HG03457 (cell line): ENCODE measurements around the gene TLR3.
"Not testable (repeated sequence)": the region's sequence is repeated elsewhere in the genome, so short reads cannot be mapped to it uniquely, and the experiment has no call there.

Experiments
- ATAC-seq: cut with Tn5 transposase; IDR thresholded peaks from one replicate; pipeline ENCODE4 v1.9.1; 2021; ENCODE audit warnings: moderate number of reproducible peaks; ENCODE audit not compliant: unreplicated experiment

The TLR3 gene

GRCh38 chr4:186068581-186069348, at the start of gene TLR3:
TLR3 (plus strand) TSS chr4:186069156; CDS start chr4:186076620, 7,464 bp downstream.
- ATAC-seq = no peak

GRCh38 chr4:186019269-186019668, 49.7 kb upstream of the TLR3 start:
- no peak for ATAC-seq

- no peak for ATAC-seq
Observed at GRCh38 chr4:186020106-186020792, 48.7 kb upstream of the TLR3 start.

- no peak for ATAC-seq
Observed at GRCh38 chr4:186020793-186021407, 48.1 kb upstream of the TLR3 start.

- no peak for ATAC-seq
Observed at GRCh38 chr4:186021461-186022167, 47.3 kb upstream of the TLR3 start.

GRCh38 chr4:186023975-186024374, 45.0 kb upstream of the TLR3 start:
- ATAC-seq = no peak

GRCh38 chr4:186024637-186025407, 44.1 kb upstream of the TLR3 start:
- ATAC-seq = no peak

GRCh38 chr4:186025408-186025690, 43.6 kb upstream of the TLR3 start:
- ATAC-seq = no peak

GRCh38 chr4:186027405-186027804, 41.6 kb upstream of the TLR3 start:
- no peak for ATAC-seq

- no peak for ATAC-seq
Observed at GRCh38 chr4:186029571-186030398, 39.2 kb upstream of the TLR3 start.

- no peak for ATAC-seq
Observed at GRCh38 chr4:186030399-186030775, 38.6 kb upstream of the TLR3 start.

- ATAC-seq = no peak
Observed at GRCh38 chr4:186030795-186031194, 38.2 kb upstream of the TLR3 start.

GRCh38 chr4:186032259-186032658, 36.7 kb upstream of the TLR3 start:
- no peak for ATAC-seq

GRCh38 chr4:186033027-186033426, 35.9 kb upstream of the TLR3 start:
- ATAC-seq = no peak

- not testable (repeated sequence) for ATAC-seq
Observed at GRCh38 chr4:186034613-186035012, 34.3 kb upstream of the TLR3 start.

GRCh38 chr4:186036976-186037581, 31.9 kb upstream of the TLR3 start:
- no peak for ATAC-seq

- no peak for ATAC-seq
Observed at GRCh38 chr4:186037692-186038658, 31.0 kb upstream of the TLR3 start.

GRCh38 chr4:186039697-186040096, 29.3 kb upstream of the TLR3 start:
- ATAC-seq = no peak
